ENCODE data around the gene ANKS6. TPM values are rescaled to one million over a fixed set of nuclear protein-coding genes. Genes with fewer than 3 reads are reported as not detected.

The ANKS6 gene
- total RNA-seq, 2 experiments from 2014 or later = 21.2 to 23.2 TPM

DNA sequence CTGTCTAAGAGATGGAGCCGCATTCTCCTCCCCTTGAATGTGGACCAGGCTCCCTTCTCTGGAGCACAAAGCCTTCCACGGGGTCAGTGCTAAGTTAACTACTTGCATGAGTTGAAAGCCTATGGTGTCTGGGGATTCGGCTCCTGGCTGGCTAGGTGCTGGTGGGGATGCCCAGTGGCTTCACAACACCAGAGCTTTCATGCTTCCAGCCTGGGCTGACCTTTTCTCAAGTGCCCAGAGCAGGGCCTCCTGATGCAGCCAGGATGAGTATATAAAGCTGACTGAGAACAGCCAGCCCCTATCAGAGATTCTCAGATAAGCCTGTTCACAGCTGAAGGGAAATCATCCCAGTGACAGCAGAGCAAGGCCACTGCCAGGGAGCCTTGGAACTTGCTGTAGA lies 22.9 kb upstream of the ANKS6 start:
- CTCF ChIA-PET = no interaction called here
- POLR2A ChIA-PET = no interaction called here

GRCh38 chr9:98818764-98819163 lies 22.4 kb upstream of the ANKS6 start:
- ChIA-PET POLR2A (no interaction called here), CTCF (no interaction called here)

GRCh38 chr9:98815391-98815951 lies 19.1 kb upstream of the ANKS6 start:
- CTCF ChIA-PET = no interaction called here
- POLR2A ChIA-PET = no interaction called here

GRCh38 chr9:98811051-98811650 lies 14.8 kb upstream of the ANKS6 start:
- ChIA-PET CTCF (no interaction called here), POLR2A (no interaction called here)

DNA sequence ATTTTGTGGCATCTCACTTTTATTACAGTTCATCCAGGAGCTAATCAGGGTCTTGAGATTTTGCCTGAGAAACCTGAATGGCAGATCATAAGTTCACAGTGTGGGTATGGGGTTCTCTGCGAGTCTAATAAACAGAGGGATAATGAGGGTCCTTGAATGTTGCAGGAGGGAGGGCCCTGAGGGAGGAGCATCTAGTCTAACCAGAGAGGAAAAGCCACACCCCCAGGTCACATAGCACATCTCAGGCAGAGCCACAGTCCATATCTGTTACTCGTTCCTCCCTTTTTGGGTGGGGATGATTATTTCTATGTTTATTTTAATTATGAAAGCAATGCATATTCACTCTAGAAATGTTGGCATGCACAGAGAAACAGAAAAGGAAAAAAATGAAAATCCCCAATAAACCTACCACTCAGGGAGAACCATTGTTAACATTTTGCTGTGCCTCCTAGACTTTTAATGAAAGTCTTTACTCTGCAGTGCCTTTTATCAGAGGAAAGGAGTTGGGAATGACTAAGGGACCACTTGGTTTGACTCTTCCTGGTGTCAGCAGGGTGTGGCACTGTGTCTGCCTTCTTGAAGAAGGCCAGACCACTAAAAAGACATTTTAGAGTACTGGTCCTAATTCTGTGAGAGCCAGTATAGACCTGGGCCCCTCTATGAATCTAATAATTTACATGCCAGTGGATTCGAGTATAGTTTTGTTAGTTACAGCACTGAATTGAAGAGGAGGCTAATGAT lies 13.9 kb upstream of the ANKS6 start:
- ChIA-PET POLR2A (no interaction called here), CTCF (interaction anchor here (0.6 kb wide), 1 partner anchor 201 kb away, joined by 3 read pairs; no protein-coding TSS in a partner anchor)

- ChIA-PET CTCF (interaction anchor here (0.6 kb wide), 1 partner anchor 202 kb away, joined by 3 read pairs; no protein-coding TSS in a partner anchor), POLR2A (no interaction called here)
Measured at GRCh38 chr9:98809311-98810101, 13.2 kb upstream of the ANKS6 start.

DNA sequence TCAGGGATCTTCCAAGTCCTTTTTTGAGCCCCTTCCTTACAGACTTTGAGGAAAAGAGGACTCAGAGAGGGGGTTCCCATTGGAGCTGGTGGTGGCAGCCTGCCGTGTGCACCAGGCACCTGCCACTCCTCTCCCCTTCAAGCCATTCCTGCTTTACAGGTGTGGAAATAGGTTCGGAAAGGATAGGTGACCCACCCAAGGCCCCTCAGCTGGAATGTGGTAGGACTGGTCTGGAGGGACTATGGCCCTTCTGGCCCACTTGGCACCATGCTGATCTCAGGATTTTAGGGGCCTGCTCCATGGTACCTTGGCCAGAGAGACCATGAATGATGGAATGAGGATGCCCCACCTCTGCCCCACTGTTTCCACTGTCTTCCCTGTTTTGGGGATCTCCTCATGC lies 12.5 kb upstream of the ANKS6 start:
- CTCF ChIA-PET = interaction anchor here (0.6 kb wide), 1 partner anchor 15 kb away, joined by 3 read pairs; no protein-coding TSS in a partner anchor
- POLR2A ChIA-PET = no interaction called here

DNA sequence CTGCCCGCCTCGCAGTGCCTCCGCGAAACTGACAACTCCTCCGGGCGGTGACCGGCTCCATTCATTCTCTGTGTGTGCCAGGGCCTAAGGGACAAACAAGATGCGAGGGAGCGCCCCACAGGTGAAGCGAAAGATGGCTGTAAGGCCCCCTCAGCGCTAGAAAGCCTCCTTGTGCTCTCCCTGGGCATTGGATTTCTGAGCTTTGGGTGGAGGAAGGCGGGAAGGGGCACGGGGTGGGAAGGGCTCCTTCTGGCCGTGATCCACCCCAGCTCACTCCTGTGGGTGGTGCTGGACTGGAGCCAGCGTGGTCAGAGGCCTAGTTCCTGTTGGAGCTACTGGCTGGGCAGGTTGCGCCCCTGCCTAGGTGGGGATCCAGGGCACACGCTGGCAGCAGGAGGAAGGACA lies 12.1 kb upstream of the ANKS6 start:
- POLR2A ChIA-PET = no interaction called here
- CTCF ChIA-PET = interaction anchor here (0.6 to 0.9 kb wide), 3 partner anchors 8 to 696 kb away, joined by 3 to 4 read pairs (median 3); no protein-coding TSS in a partner anchor

DNA sequence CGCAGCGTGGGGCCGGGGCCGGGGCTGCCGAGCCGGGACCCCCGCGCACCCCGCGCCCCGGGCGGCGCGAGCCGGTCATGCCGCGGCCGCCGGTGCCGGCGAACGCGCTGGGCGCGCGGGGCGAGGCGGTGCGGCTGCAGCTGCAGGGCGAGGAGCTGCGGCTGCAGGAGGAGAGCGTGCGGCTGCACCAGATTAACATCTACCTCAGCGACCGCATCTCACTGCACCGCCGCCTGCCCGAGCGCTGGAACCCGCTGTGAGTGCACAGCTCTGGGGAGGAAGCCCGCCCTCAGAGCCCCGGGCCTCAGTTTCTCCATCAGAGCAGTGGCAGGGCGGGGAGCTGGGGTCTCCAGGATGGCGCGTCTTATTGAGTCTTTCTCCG lies 11.4 kb upstream of the ANKS6 start:
- ChIA-PET POLR2A (no interaction called here), CTCF (interaction anchor here (0.6 to 0.9 kb wide), 2 partner anchors 9 to 695 kb away, joined by 3 to 4 read pairs; no protein-coding TSS in a partner anchor)

DNA sequence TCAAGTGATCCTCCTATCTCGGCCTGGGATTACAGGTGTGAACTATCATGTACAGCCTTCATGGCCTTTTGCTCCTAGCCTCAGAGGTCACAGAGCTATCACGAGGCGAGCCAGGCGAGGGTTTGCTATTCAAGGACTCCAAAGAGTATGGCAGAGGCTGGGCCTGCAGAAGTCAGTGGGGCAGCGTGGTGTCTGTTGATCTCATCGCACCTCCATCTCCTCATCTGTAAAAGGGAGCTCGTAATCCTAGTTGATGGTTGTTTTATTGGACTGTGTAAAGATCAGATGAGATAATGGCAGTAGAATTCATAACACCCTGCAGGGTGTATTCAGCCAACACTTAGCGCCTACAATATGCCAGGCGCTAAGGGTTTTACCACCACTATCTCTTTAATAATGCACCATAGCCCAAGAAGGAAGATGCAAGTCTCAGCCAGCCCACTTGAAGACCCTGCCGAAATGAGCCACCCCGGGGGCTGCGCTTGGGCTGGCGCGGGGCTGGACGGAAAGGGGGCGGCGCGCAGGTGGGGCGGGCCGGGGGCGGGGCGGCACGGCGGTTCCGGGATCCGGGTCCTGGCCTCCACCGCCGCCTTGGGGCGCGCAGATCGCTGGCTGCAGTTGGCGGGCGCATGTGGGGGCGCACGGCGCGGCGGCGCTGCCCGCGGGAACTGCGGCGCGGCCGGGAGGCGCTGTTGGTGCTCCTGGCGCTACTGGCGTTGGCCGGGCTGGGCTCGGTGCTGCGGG lies 10.9 kb upstream of the ANKS6 start, which contains the start of gene GALNT12:
Gene GALNT12 (plus strand): TSS at position 601 of the 744 bp plus-strand sequence. CDS start 29 bp downstream, at position 630.
- POLR2A ChIA-PET = no interaction called here

DNA sequence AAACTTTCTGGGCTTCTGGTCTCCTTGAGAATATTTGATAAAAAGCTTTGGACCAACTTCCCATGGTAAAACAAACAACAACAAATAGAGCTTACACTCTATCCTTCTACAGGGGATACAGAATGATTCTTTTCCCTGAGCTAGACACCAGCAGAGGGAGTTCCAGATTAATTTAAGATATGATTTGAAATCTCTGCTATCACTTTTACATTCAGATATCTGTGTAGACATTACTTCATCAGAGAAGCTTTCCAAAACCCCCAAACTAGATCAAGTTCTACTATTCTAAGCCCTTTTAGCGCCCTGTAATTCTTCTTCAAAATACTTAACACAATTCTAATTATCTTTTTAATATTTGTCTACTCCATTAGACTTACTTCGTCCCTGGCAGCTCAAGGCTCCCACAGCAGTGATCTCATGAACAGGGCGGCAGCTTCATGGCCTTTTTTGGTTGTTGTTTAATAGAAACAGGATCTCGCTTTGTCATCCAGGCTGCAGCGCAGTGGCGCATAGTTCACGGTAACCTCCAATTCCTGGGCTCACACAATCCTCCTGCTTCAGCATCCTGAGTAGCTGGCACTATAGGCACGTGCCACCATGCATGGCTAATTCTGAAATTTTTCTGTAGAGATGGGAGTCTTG lies 10.2 kb upstream of the ANKS6 start:
- POLR2A ChIA-PET = no interaction called here
- CTCF ChIA-PET = interaction anchor here (0.6 to 1.4 kb wide), 3 partner anchors 9 to 70 kb away, joined by 3 to 6 read pairs (median 4); no protein-coding TSS in a partner anchor

More for the DNA sequence above, 10.9 kb upstream of the ANKS6 start, which contains the start of gene GALNT12:
- CTCF ChIA-PET = interaction anchor here (0.6 to 1.4 kb wide), 4 partner anchors 10 to 70 kb away, joined by 3 to 6 read pairs (median 4); no protein-coding TSS in a partner anchor

DNA sequence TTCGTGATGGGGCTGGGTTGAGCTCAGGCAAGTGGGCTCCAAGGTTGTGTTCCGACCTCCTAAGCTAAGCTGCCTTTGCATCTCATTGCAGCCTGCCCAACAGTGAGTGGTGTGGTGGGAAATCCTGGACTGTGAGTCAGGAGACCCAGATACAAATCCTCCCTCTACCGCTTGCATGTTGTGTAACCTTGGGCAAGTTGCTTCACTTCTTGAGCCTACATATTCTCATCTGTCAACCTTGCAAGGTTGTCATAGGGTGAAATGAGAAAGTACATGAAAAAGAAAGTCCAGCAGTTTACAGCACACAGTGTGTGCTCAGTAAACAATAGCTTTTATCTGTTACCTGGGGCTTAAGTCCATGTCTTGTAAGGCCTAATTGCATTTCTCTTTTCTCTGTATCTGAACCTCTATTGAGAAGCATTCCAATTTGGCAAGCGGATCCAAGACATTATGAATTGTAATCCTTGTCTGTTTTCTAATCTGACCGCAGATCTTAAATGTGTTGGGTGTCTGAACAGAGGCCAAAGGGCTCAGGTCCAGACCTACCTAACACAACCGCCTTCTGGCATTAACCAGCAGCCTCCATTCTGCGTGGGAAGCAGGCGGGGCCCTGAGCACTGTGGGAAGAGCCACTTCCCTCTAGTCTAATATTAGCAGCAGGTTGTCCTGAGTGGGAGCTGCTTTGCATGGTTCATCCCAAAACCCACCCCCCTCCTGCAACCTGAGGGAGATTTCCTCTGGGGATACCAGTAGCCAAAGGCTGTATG lies 9.3 kb upstream of the ANKS6 start:
- ChIA-PET POLR2A (no interaction called here), CTCF (interaction anchor here (1.4 kb wide), 1 partner anchor 8 kb away, joined by 6 read pairs; no protein-coding TSS in a partner anchor)

- ChIA-PET POLR2A (no interaction called here), CTCF (no interaction called here)
Measured at GRCh38 chr9:98804083-98804482, 7.7 kb upstream of the ANKS6 start.

DNA sequence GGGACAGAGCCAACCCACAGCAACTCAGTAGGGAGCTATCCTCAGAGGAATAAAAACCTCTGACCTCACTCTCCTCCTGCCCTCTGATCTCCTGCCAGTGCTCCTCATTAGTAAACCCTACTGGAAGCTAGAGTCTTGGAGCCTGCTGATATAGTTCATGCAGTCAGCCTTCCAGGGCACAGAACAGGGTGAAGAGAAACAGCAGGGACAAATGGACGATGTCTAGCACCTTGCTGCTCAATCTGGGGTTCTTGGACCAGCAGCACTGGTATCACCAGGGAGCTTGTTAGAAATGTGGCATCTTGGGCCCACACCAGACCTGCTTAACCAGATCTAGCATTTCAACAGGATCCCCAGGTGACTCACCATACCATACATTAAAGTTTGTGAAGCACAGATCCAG lies 5.6 kb upstream of the ANKS6 start:
- CTCF ChIA-PET = interaction anchor here (0.8 to 1.3 kb wide), 2 partner anchors 12 to 486 kb away, joined by 4 to 5 read pairs; no protein-coding TSS in a partner anchor
- POLR2A ChIA-PET = no interaction called here

GRCh38 chr9:98801561-98801960 lies 5.2 kb upstream of the ANKS6 start:
- POLR2A ChIA-PET = no interaction called here
- CTCF ChIA-PET = interaction anchor here (0.8 to 1.3 kb wide), 2 partner anchors 11 to 486 kb away, joined by 4 to 5 read pairs; no protein-coding TSS in a partner anchor

DNA sequence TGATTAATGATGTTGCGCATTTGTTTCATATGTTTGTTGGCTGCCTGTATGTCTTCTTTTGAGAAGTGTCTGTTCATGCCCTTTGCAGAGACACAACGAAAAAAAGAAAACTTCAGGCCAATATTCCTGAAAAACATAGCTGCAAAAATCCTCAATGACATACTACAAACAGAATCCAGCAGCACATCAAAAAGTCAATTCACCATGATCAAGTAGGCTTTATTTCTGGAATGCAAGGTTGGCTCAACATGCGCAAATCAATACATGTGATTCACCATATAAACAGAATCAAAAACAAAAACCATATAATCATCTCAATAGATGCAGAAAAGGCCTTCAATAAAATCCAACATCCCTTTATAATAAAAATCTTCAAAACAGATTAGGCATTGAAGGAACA lies 1.9 kb upstream of the ANKS6 start:
- POLR2A ChIA-PET = no interaction called here
- CTCF ChIA-PET = interaction anchor here (1.6 kb wide), 1 partner anchor 8 kb away, joined by 6 read pairs; no protein-coding TSS in a partner anchor

- POLR2A ChIA-PET = no interaction called here
- CTCF ChIA-PET = interaction anchor here (1.6 kb wide), 1 partner anchor 9 kb away, joined by 6 read pairs; no protein-coding TSS in a partner anchor
Measured at GRCh38 chr9:98797491-98797890, 1.1 kb upstream of the ANKS6 start.

DNA sequence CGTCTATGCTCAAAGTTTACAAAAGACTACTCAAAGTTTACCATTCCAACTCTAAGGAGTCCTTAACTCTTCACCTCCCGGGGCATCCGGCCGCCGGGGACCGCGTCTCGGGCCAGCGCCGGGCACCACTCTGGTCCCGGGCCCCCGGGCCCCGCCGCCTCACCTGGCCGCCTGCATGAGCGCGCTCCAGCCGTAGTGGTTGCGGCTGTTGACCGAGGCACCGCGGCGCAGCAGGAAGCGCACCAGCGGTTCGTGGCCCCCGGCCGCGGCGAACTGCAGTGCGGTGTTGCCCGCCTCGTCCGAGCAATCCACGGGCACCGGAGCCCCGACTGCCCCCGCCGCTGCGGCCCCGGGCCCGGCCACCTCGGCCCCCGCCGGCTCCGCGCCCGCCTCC lies 388 bp downstream of the ANKS6 start:
- CTCF ChIA-PET = no interaction called here
- POLR2A ChIA-PET = no interaction called here
